Testis (tissue), 2 donors: Measurements from ENCODE around the gene PWP2.

Experiments used
- CTCF ChIP-seq, 3 experiments: fragments of 450-650 bp in 2 of 3; fragments of 200-600 bp in 1 of 3; sonication (generic) in 1 of 3; IDR thresholded peaks; one replicate each; pipeline ENCODE4 v1.5.1; 2016 to 2019; ENCODE audit warnings: antibody characterized with exemption in 3 of 3, mild to moderate bottlenecking in 2 of 3, moderate library complexity in 1 of 3
- POLR2A ChIP-seq: fragments of 450-650 bp; IDR thresholded peaks from one replicate; pipeline ENCODE4 v1.6.1; 2017; ENCODE audit warnings: antibody characterized with exemption, mild to moderate bottlenecking, moderate library complexity

- no peak for TF ChIP-seq CTCF (IDR thresholded peaks at IDR 0.05)
- TF ChIP-seq POLR2A = no peak
Measured at GRCh38 chr21:44064852-44065403, 42.3 kb upstream of the PWP2 start.
